GM19193 (cell line): ENCODE results near the gene PHPT1.

Experiments
- POLR2A ChIP-seq: IDR thresholded peaks from 4 replicates; pipeline ENCODE4 v1.6.1; 2011; ENCODE audit not compliant: insufficient read depth, insufficient read length; ENCODE audit errors: extremely low read depth

PHPT1 gene

DNA sequence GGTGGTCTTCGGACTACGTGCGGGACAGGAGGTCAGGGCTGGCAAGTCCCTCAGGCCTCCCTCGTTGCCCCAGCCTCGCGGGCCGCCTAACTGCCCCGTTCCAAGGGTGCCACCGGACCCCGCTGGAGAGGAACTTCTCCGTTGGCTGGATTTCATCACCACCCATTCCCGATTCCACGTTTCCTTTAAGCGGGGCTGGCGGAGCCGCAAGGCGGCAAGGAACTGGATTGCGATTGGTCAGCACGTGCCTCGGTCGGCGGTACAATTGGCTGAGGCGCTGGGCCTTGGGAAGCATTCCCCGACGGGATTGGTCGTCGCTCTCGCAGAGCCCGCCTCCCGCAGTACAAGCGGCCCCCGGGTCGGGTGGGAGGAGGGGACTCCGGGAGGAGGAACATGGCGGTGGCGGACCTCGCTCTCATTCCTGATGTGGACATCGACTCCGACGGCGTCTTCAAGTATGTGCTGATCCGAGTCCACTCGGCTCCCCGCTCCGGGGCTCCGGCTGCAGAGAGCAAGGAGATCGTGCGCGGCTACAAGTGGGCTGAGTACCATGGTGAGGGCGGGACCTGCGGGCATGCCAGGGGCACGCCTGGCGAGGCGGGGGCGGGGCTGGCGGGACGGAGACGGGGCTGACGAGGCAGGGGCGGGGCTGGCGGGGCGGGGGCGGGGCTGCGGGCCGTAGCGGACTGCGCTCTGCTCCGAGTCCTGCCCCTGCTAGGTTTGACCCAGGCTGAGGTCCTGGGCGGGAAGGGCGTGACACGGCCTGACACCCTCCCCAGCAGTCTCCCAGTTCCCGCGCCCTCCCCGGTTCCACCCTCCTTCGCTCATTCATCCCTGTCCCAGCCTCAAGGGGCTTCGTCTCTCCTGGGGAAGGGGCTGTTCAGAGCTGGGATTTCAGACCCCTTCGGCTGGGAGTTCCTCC is at the start of gene PHPT1:
Gene PHPT1 (plus strand): TSS at position 372 of the 922 bp plus-strand sequence. CDS start 22 bp downstream, at position 394.
- peak; percentile 93 for TF ChIP-seq POLR2A

DNA sequence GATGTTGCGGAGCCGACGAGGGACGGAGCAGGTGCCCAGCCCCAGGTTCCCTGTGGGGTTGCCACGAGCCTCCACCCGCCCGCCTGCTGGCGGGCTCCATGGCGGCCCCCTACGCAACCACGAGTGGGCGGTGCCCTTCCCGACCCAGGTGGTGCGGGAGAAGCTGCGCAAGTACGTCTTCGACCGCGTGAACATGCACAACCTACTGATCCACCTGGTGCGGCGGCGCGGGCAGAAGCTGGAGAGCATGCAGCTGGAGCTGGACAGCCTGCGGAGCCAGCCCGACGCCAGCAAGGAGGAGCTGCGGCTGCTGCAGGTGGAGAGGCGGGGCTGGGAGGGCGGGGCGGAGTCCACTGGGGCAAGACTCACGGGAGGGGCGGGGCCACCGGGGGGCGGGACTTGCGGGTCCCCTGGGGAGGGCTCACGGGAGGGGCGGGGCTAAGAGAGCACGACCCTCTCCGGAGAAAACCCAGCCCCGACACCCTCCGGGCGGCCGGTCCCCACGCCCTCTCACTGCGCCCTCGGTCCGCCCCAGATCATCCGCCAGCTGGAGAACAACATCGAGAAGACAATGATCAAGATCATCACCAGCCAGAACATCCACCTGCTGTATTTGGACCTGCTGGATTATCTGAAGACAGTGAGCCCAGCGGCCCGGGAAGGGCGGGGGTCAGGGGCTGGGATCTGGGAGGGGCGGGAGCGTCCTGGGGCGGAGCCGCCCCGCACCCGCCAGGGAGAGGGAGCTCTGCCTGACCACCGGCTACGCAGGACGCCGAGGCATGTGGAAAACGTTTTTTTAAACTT is 49.2 kb upstream of the PHPT1 start:
- peak; percentile 32 for TF ChIP-seq POLR2A

DNA sequence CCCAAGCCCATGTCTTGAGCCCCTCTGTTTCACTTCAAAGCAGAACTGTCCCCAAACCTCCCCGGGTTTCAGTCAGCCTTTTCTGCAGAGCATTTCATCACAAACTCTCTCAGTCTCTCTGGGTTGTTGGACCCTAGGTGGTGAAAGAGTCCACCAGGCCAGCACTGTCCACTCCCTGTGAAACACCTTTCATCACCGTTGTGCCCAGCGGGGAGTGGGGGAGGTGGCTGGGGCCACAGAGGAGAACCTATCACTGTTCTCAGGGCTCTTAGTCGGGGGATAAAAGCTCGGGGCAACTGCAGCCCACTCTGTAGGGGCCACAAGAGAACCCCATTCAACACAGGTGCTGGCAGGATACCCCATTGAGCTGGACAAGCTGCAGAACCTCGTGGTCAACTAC is 46.9 kb upstream of the PHPT1 start:
- TF ChIP-seq POLR2A, result no peak

DNA sequence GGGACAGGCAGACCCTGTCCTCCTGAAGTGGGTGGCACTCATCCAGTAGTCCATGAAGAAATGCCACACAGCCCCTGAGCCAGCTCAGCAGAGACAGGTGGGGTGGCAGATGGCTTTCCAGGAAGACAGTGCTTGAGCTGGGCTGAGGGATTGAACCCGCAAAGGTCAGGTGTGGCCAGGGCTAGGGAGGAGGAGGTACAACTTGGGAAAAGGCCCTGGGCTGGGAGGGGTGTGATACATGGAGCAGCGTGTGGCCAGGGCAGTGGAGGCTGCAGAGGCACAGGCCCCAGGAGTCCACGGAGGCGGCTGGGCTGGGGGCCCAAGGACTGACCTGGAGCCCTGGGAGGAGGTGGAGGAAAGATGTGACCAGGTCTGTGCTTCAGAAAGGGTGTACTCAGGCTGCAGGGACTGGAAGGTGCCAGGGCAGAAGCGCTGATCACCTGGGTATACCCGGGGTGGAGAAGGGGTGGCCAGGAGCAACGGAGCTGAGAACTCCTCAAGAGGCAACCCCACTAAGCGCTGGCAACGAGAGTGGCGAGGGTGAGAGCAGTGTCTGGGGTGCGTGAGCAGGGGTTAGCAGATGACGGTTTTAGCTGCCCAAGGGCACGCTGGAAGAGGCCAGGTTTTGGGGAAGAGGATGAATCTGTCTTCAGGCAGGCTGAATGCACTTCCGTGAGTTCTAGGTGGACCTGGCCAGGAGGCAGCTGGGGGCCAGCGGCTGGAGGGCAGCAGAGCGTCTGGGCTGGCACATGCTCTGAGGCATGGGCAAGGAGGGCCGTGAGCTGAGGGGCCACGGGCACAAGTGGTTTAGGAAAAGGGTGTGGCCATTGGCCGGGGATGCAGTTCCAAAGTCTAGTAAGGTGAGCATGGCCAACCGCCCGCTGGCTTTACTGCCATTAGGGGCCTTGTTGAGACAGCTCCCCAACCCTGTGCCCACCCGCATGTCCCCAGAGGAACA is 45.4 kb upstream of the PHPT1 start:
- no peak for TF ChIP-seq POLR2A

DNA sequence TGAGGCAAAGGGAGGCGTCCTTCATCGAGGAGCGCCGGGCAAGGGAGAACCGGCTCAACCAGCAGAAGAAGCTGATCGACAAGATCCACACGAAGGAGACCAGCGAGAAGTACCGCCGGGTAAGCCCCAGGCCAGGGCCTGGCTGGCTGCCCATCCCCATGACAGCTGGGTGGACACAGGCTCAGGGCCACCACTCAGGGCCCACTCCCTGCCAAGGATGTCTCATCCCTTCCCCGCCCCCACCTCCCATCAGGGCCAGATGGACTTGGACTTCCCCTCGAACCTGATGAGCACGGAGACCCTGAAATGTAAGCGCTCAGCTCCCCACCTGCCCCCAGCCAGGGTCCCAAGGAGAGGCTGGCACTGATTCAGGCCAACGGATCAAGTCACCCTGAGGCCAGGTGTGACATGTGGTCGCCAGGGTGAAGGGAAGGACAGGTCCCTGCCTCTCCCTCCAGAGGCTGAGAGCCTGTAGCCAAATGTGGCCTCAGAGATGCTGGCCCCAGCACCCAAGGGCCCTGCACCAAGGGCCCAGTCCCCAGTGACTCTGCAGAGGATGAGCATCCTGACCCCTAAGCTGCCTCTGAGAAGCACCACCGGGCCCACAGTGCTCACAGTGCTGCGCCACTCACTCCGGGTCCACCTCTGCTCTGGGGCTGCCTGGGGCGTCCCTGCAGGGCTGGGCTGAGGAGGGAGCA is 44.6 kb upstream of the PHPT1 start:
- no peak for TF ChIP-seq POLR2A

DNA sequence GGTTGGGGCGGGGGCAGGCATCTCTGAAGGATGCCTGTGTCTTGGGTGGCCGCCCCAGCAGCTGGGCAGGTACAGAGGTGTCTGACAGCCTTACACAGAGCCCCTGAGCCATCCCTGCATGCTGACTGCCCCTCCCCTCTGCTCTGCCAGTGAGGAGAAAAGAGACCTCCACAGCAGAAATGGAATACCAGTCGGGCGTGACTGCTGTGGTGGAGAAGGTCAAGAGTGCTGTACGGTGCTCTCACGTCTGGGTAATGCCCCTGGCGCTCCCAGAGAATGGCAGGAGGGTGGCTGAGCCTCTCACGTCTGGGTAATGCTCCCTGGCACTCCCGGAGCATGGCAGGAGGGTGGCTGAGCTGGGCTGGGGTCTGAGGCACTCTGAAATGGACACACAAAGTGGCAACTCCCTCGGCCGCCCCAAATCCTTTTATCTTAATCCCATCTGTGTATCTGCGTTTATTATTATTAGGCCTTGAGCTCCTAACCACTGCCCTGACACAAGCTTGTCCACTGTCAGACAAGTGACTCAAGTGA is 43.9 kb upstream of the PHPT1 start:
- TF ChIP-seq POLR2A, result no peak

DNA sequence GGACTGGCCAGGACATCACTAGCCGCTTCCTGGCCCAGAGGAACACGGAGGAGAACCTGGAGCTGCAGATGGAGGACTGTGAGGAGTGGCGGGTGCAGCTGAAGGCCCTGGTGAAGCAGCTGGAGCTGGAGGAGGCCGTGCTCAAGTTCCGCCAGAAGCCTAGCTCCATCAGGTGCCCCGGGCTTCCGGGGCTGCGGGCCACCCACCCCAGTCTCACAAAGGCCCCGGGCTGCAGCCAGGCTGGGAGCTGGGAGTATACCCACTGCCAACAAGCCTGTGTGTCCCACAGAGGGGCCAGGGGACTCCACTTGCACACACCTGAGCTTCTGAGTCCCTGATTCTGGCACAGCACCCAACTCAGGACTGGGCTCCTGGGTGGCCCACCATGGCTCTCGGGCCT is 43.1 kb upstream of the PHPT1 start:
- TF ChIP-seq POLR2A, result no peak

DNA sequence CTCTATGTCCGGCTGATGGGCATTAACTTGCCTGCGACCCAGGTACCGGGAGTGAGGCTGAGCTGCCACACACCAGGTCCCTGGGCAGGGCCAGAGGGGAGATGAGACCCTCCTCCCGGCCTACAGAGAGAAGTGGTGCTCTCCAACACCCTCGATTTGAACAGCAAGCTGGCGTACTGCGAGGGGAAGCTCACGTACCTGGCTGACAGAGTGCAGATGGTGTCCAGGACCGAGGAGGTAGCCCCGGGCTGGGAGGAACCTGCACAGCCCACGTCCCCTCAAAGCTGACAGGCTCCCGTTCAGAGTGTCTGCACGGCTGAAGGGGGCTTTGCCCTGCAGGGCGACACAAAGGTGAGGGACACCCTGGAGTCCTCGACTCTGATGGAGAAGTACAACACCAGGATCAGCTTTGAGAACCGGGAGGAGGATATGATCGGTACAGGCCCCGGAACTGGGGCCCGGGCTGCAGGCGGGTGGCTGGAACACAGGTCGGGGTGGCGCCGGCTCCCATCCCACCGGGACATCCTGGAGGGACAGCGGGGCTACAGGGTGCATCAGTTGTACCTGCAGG is 42.5 kb upstream of the PHPT1 start:
- TF ChIP-seq POLR2A, result no peak

DNA sequence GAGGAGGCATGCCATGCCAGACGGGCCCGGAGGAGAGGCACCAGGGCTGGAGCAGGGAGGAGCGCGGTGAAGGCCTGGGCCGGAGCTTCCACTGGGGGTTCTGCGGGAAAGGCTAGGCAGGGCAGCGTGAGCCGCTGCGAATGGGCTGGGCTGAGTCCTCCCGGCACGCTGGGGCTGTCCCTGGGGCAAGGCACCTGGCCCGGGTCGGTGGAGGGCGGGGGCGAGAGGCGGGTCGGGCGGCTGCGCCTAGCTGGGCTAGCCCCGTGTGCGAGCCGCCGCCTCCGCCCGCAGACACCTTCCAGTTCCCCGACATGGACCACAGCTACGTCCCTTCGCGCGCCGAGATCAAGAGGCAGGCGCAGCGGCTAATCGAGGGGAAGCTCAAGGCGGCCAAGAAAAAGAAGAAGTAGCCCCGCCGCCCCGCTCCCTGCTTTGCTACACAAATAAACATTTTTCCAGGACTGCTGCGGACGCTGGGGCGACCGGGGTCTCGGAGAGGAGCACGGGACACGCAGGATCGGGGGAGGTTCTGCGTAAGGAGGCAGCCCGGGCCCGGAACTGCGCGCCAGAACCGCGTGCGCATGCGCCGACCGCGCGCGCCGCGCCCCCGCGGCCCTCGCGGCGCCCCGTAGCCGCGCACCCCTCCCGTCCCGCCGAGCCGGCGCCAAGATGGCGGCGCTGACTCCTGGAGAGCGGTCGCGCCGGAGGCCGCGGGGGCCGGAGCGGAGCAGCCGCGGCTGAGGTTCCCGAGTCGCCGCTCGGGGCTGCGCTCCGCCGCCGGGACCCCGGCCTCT is 41.7 kb upstream of the PHPT1 start, which contains the start of gene RABL6:
Gene RABL6 (plus strand): TSS at position 668 of the 794 bp plus-strand sequence. CDS start 249 bp downstream, outside the sequence.
- peak; percentile 91 for TF ChIP-seq POLR2A

DNA sequence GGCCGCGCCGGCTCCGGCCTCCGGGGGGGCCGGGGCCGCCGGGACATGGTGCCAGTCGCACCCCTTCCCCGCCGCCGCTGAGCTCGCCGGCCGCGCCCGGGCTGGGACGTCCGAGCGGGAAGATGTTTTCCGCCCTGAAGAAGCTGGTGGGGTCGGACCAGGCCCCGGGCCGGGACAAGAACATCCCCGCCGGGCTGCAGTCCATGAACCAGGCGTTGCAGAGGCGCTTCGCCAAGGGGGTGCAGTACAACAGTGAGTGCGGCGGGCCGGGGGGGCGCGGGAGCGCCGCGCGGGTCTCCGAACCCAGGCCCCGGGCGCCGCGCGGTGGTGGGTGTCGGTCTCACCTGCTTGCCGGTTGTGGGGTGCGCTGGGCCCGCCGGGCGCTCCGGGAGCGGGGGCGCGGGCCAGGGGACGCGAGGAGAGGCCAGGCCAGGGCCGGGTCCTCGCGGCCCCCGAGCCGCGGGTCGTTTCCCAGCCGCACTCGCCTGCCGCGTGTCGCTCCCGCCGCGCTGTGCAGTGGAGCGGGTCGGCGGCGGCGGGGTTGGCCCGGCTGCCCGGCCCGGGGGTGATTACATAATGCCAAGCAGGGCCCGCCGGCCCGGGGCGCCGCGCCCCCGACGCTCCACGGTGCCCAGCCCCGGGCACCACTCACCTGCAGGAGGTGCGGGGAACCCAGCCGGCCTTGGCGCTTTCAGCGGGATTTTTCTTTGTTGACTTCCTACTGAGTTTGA is 41.0 kb upstream of the PHPT1 start:
- TF ChIP-seq POLR2A, result no peak

DNA sequence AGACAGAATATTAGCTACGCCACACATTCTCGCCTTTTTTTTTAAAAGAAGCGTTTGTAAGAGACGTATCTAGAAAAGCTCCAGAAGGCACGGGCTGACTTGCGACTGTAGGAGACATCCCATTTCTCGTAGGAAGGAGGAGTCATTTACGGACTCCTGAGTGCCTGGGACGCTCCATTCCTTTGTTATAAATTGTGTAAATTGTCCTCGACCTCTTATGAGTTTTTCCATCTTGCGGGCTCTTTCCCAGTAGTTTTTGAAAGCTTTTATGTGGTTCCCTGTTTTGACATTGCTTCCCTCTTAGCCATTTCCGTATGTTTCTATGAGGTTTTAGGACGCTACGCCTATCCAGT is 40.4 kb upstream of the PHPT1 start:
- TF ChIP-seq POLR2A, result no peak
